GM21576 (cell line): ENCODE data around the gene SYCP3.

Source experiments
- ATAC-seq: cut with Tn5 transposase; IDR thresholded peaks from one replicate; pipeline ENCODE4 v1.9.1; 2021; ENCODE audit warnings: mild to moderate bottlenecking, moderate library complexity; ENCODE audit not compliant: unreplicated experiment

Gene SYCP3

GRCh38 chr12:101738920-101739665 lies at the start of gene SYCP3:
SYCP3 (minus strand) TSS chr12:101739462; CDS start chr12:101737935, 1,527 bp downstream.
- no peak for ATAC-seq

- ATAC-seq, result no peak
Observed at GRCh38 chr12:101785671-101786070, 46.4 kb upstream of the SYCP3 start.

GRCh38 chr12:101784376-101784775 lies 45.1 kb upstream of the SYCP3 start:
- no peak for ATAC-seq

GRCh38 chr12:101783838-101784237 lies 44.6 kb upstream of the SYCP3 start:
- ATAC-seq, result no peak

GRCh38 chr12:101783150-101783549 lies 43.9 kb upstream of the SYCP3 start:
- no peak for ATAC-seq

GRCh38 chr12:101782273-101782731 lies 43.0 kb upstream of the SYCP3 start:
- ATAC-seq, result no peak

GRCh38 chr12:101781834-101782233 lies 42.6 kb upstream of the SYCP3 start:
- ATAC-seq, result no peak

- ATAC-seq, result no peak
Observed at GRCh38 chr12:101780599-101780998, 41.3 kb upstream of the SYCP3 start.

GRCh38 chr12:101779626-101780025 lies 40.4 kb upstream of the SYCP3 start:
- no peak for ATAC-seq

GRCh38 chr12:101779200-101779599 lies 39.9 kb upstream of the SYCP3 start:
- no peak for ATAC-seq

GRCh38 chr12:101777978-101778377 lies 38.7 kb upstream of the SYCP3 start:
- ATAC-seq, result no peak

- ATAC-seq, result no peak
Observed at GRCh38 chr12:101777485-101777884, 38.2 kb upstream of the SYCP3 start.

- no peak for ATAC-seq
Observed at GRCh38 chr12:101775816-101776215, 36.6 kb upstream of the SYCP3 start.

- ATAC-seq, result peak; percentile 82
Observed at GRCh38 chr12:101773650-101774162, 34.4 kb upstream of the SYCP3 start.

GRCh38 chr12:101772012-101772775 lies 32.9 kb upstream of the SYCP3 start:
- no peak for ATAC-seq

GRCh38 chr12:101769865-101770264 lies 30.6 kb upstream of the SYCP3 start:
- no peak for ATAC-seq

GRCh38 chr12:101768781-101769180 lies 29.5 kb upstream of the SYCP3 start:
- no peak for ATAC-seq

GRCh38 chr12:101767537-101767936 lies 28.3 kb upstream of the SYCP3 start:
- ATAC-seq, result no peak

- ATAC-seq, result no peak
Observed at GRCh38 chr12:101764051-101764792, 25.0 kb upstream of the SYCP3 start.

- no peak for ATAC-seq
Observed at GRCh38 chr12:101763246-101763931, 24.1 kb upstream of the SYCP3 start.

GRCh38 chr12:101761781-101762180 lies 22.5 kb upstream of the SYCP3 start:
- ATAC-seq, result no peak
